ENCODE results near the gene SERPINB1.

SERPINB1 gene

DNA sequence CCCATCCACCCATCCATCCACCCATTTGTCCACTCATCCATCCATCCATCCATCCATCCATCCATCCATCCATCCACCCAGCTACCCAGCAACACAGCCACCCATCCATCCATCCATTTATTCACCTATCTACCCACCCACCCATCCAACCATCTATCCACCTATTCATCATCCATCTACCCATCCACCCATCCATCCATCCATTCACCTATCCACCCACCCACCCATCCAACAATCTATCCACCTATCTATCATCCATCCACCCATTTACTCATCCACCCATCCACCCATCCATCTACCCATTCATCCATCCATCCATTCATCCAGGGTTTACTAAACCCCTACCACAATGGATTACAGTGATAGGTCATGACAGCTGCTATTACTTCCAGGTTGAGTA is 7.4 kb downstream of the SERPINB1 start:
- DNase-seq: no peak
- Histone ChIP-seq H3K23ac (ENCODE audit: low read length in 2 of 2) (no peak overlapping the region), H3K27me3 (ENCODE audit: control insufficient read depth in 1 of 2, insufficient read depth in 1 of 2, low read length in 2 of 2) (no peaks in the 10 kb centered on the region), H3K14ac (ENCODE audit: low read length in 2 of 2) (no peak overlapping the region), H3K18ac (ENCODE audit: low read depth in 1 of 2, low read length in 2 of 2) (no peak overlapping the region), H2AK5ac (ENCODE audit: low read length, severe bottlenecking) (no peak overlapping the region), H2BK15ac (ENCODE audit: low read depth, poor library complexity, severe bottlenecking) (no peak overlapping the region), H3K79me1 (replicated peaks; ENCODE audit: low read length, poor library complexity, severe bottlenecking) (peaks cover 6% of the 10 kb centered on the region), H3K36me3 (ENCODE audit: control insufficient read depth in 1 of 2, insufficient read depth in 2 of 2, low read depth in 1 of 2, low read length in 2 of 2) (peaks cover 11 to 63% of the 10 kb centered on the region in 2 experiments), H4K91ac (ENCODE audit: low read length) (no peak overlapping the region), H3K4me2 (ENCODE audit: low read length, poor library complexity, severe bottlenecking) (no peak overlapping the region), H2BK120ac (ENCODE audit: low read depth, low read length) (no peak overlapping the region), H2BK5ac (ENCODE audit: low read depth, low read length, poor library complexity, severe bottlenecking) (no peak overlapping the region), H3K4ac (ENCODE audit: low read depth in 1 of 2, low read length in 2 of 2) (no peak overlapping the region), H3K9ac (ENCODE audit: low read length) (no peak overlapping the region), H3K4me3 (ENCODE audit: insufficient read depth in 1 of 2, low read depth in 1 of 2, low read length in 2 of 2) (no peak overlapping the region), H3K27ac (ENCODE audit: low read length, poor library complexity, severe bottlenecking) (no peak overlapping the region), H3K9me3 (ENCODE audit: control insufficient read depth, low read length) (no peaks in the 10 kb centered on the region), H3K4me1 (ENCODE audit: control insufficient read depth, insufficient read depth, low read depth, low read length) (no peaks in the 10 kb centered on the region), H4K8ac (ENCODE audit: low read length) (no peak overlapping the region), H2BK12ac (ENCODE audit: low read length in 2 of 2) (no peak overlapping the region), H2AFZ (ENCODE audit: low read depth, low read length) (no peak overlapping the region)

GRCh38 chr6:2831392-2831791 is 10.3 kb downstream of the SERPINB1 start:
- H4K91ac ChIP-seq (ENCODE audit: low read length): no peak overlapping the region
- no peaks in the 10 kb centered on the region for H3K9me3 ChIP-seq (ENCODE audit: control insufficient read depth, low read length)
- peaks cover 7 to 37% of the 10 kb centered on the region in 2 experiments for H3K36me3 ChIP-seq (ENCODE audit: control insufficient read depth in 1 of 2, insufficient read depth in 2 of 2, low read depth in 1 of 2, low read length in 2 of 2)
- H3K27me3 ChIP-seq (ENCODE audit: control insufficient read depth in 1 of 2, insufficient read depth in 1 of 2, low read length in 2 of 2): no peaks in the 10 kb centered on the region
- no peak overlapping the region for H3K27ac ChIP-seq (ENCODE audit: low read length, poor library complexity, severe bottlenecking)
- no peak overlapping the region for H2AFZ ChIP-seq (ENCODE audit: low read depth, low read length)
- peaks cover 4% of the 10 kb centered on the region for H3K79me1 ChIP-seq (replicated peaks; ENCODE audit: low read length, poor library complexity, severe bottlenecking)
- H2AK5ac ChIP-seq (ENCODE audit: low read length, severe bottlenecking): no peak overlapping the region
- no peak overlapping the region for H4K8ac ChIP-seq (ENCODE audit: low read length)
- no peak overlapping the region for H3K9ac ChIP-seq (ENCODE audit: low read length)
- no peak overlapping the region for H2BK15ac ChIP-seq (ENCODE audit: low read depth, poor library complexity, severe bottlenecking)
- H3K18ac ChIP-seq (ENCODE audit: low read depth in 1 of 2, low read length in 2 of 2): no peak overlapping the region
- H2BK12ac ChIP-seq (ENCODE audit: low read length in 2 of 2): no peak overlapping the region
- no peaks in the 10 kb centered on the region for H3K4me1 ChIP-seq (ENCODE audit: control insufficient read depth, insufficient read depth, low read depth, low read length)
- no peak overlapping the region for H3K14ac ChIP-seq (ENCODE audit: low read length in 2 of 2)
- no peak overlapping the region for H2BK5ac ChIP-seq (ENCODE audit: low read depth, low read length, poor library complexity, severe bottlenecking)
- DNase-seq: no peak
- no peak overlapping the region for H3K4me2 ChIP-seq (ENCODE audit: low read length, poor library complexity, severe bottlenecking)
- H3K4ac ChIP-seq (ENCODE audit: low read depth in 1 of 2, low read length in 2 of 2): no peak overlapping the region
- H3K4me3 ChIP-seq (ENCODE audit: insufficient read depth in 1 of 2, low read depth in 1 of 2, low read length in 2 of 2): no peak overlapping the region
- no peak overlapping the region for H2BK120ac ChIP-seq (ENCODE audit: low read depth, low read length)
- H3K23ac ChIP-seq (ENCODE audit: low read length in 2 of 2): no peak overlapping the region
- WGBS: 87% methylated on average over 2 of the region's 2 CpGs

GRCh38 chr6:2830183-2830582 is 11.5 kb downstream of the SERPINB1 start:
- Histone ChIP-seq H3K27ac (ENCODE audit: low read length, poor library complexity, severe bottlenecking) (no peak overlapping the region), H2AFZ (ENCODE audit: low read depth, low read length) (no peak overlapping the region), H3K18ac (ENCODE audit: low read depth in 1 of 2, low read length in 2 of 2) (no peak overlapping the region), H3K9ac (ENCODE audit: low read length) (no peak overlapping the region), H3K4me2 (ENCODE audit: low read length, poor library complexity, severe bottlenecking) (no peak overlapping the region), H3K4me3 (ENCODE audit: insufficient read depth in 1 of 2, low read depth in 1 of 2, low read length in 2 of 2) (no peak overlapping the region), H2BK120ac (ENCODE audit: low read depth, low read length) (no peak overlapping the region), H4K8ac (ENCODE audit: low read length) (no peak overlapping the region), H2BK12ac (ENCODE audit: low read length in 2 of 2) (no peak overlapping the region), H2BK5ac (ENCODE audit: low read depth, low read length, poor library complexity, severe bottlenecking) (no peak overlapping the region), H2BK15ac (ENCODE audit: low read depth, poor library complexity, severe bottlenecking) (no peak overlapping the region), H3K4ac (ENCODE audit: low read depth in 1 of 2, low read length in 2 of 2) (no peak overlapping the region), H3K27me3 (ENCODE audit: control insufficient read depth in 1 of 2, insufficient read depth in 1 of 2, low read length in 2 of 2) (no peaks in the 10 kb centered on the region), H3K9me3 (ENCODE audit: control insufficient read depth, low read length) (no peaks in the 10 kb centered on the region), H3K36me3 (ENCODE audit: control insufficient read depth in 1 of 2, insufficient read depth in 2 of 2, low read depth in 1 of 2, low read length in 2 of 2) (peaks cover 5 to 25% of the 10 kb centered on the region in 2 experiments), H2AK5ac (ENCODE audit: low read length, severe bottlenecking) (no peak overlapping the region), H3K79me1 (replicated peaks; ENCODE audit: low read length, poor library complexity, severe bottlenecking) (peaks cover 4% of the 10 kb centered on the region), H3K14ac (ENCODE audit: low read length in 2 of 2) (no peak overlapping the region), H3K23ac (ENCODE audit: low read length in 2 of 2) (no peak overlapping the region), H3K4me1 (ENCODE audit: control insufficient read depth, insufficient read depth, low read depth, low read length) (no peaks in the 10 kb centered on the region), H4K91ac (ENCODE audit: low read length) (no peak overlapping the region)
- DNase-seq: no peak
- 100% methylated on average over 3 of the region's 3 CpGs for WGBS

- no peak overlapping the region for H3K9ac ChIP-seq (ENCODE audit: low read length)
- no peak overlapping the region for H3K27ac ChIP-seq (ENCODE audit: low read length, poor library complexity, severe bottlenecking)
- H3K4ac ChIP-seq (ENCODE audit: low read depth in 1 of 2, low read length in 2 of 2): no peak overlapping the region
- no peak overlapping the region for H3K14ac ChIP-seq (ENCODE audit: low read length in 2 of 2)
- no peak overlapping the region for H2BK120ac ChIP-seq (ENCODE audit: low read depth, low read length)
- no peaks in the 10 kb centered on the region for H3K9me3 ChIP-seq (ENCODE audit: control insufficient read depth, low read length)
- no peak overlapping the region for H3K18ac ChIP-seq (ENCODE audit: low read depth in 1 of 2, low read length in 2 of 2)
- H2BK5ac ChIP-seq (ENCODE audit: low read depth, low read length, poor library complexity, severe bottlenecking): no peak overlapping the region
- H3K36me3 ChIP-seq (ENCODE audit: control insufficient read depth in 1 of 2, insufficient read depth in 2 of 2, low read depth in 1 of 2, low read length in 2 of 2): peaks cover 5 to 16% of the 10 kb centered on the region in 2 experiments
- H3K23ac ChIP-seq (ENCODE audit: low read length in 2 of 2): no peak overlapping the region
- no peaks in the 10 kb centered on the region for H3K4me1 ChIP-seq (ENCODE audit: control insufficient read depth, insufficient read depth, low read depth, low read length)
- H2BK12ac ChIP-seq (ENCODE audit: low read length in 2 of 2): no peak overlapping the region
- H2BK15ac ChIP-seq (ENCODE audit: low read depth, poor library complexity, severe bottlenecking): no peak overlapping the region
- no peak overlapping the region for H3K4me2 ChIP-seq (ENCODE audit: low read length, poor library complexity, severe bottlenecking)
- no peak for DNase-seq
- no peak overlapping the region for H4K91ac ChIP-seq (ENCODE audit: low read length)
- H3K4me3 ChIP-seq (ENCODE audit: insufficient read depth in 1 of 2, low read depth in 1 of 2, low read length in 2 of 2): no peak overlapping the region
- no peaks in the 10 kb centered on the region for H3K27me3 ChIP-seq (ENCODE audit: control insufficient read depth in 1 of 2, insufficient read depth in 1 of 2, low read length in 2 of 2)
- H2AFZ ChIP-seq (ENCODE audit: low read depth, low read length): no peak overlapping the region
- no CpG with 5 or more reads among the region's 2 CpGs for WGBS
- H3K79me1 ChIP-seq (replicated peaks; ENCODE audit: low read length, poor library complexity, severe bottlenecking): peaks cover 4% of the 10 kb centered on the region
- H2AK5ac ChIP-seq (ENCODE audit: low read length, severe bottlenecking): no peak overlapping the region
- H4K8ac ChIP-seq (ENCODE audit: low read length): no peak overlapping the region
Measured at GRCh38 chr6:2829253-2829652, 12.4 kb downstream of the SERPINB1 start.
